OCI-LY7 (cell line): ENCODE results near the gene AGMAT.

Experiments used
- CTCF ChIP-seq: fragments of 200-600 bp; sonication (generic); conservative IDR thresholded peaks from 2 replicates; pipeline ENCODE4 v1.5.1; 2014; ENCODE audit warnings: mild to moderate bottlenecking, antibody characterized with exemption, low read length, moderate library complexity, mixed read lengths
- EZH2phosphoT487 ChIP-seq: fragments of 200-600 bp; sonication (generic); IDR thresholded peaks from 2 replicates; pipeline ENCODE4 v1.6.1; 2018; ENCODE audit warnings: low read depth, borderline replicate concordance, mild to moderate bottlenecking, mixed run types, antibody characterized with exemption, low read length, moderate library complexity, mixed read lengths

GRCh38 chr1:15610167-15610566, 25.3 kb upstream of the AGMAT start:
- TF ChIP-seq CTCF (no peak), EZH2phosphoT487 (no peak)
